A673 (cell line): ENCODE data around the gene PTPN1. TPM values are rescaled to one million over a fixed set of nuclear protein-coding genes. Genes with fewer than 3 reads are reported as not detected.

ENCODE experiments used
- BruUV-seq: library from RNA; stranded (reverse); fragments of 400-500 nt; replicated peaks from 2 replicates; lab custom pipeline; 2021; lab: Mats Ljungman, UMichigan
- CTCF ChIA-PET: fragments of 300-600 bp; sonication (Branson Sonifier 250); formaldehyde crosslinking; loops from one replicate; lab custom pipeline; 2022; ENCODE audit warnings: antibody characterized with exemption; lab: Charles Lee
- POLR2A ChIA-PET: fragments of 300-600 bp; sonication (Branson Sonifier 250); formaldehyde crosslinking; loops from one replicate; lab custom pipeline; 2022; ENCODE audit warnings: antibody characterized with exemption; ENCODE audit not compliant: low non-redundant PET; lab: Charles Lee
- DNase-seq: peaks from one replicate; pipeline ENCODE4 v3.0.0-alpha.2; 2015; ENCODE audit warnings: low spot score
- H3K27ac ChIP-seq: fragments of 200-600 bp; sonication (generic); 2 replicates; pipeline ENCODE4 v1.5.1; 2016; ENCODE audit warnings: mixed run types, low read depth, mild to moderate bottlenecking, mixed read lengths, antibody characterized with exemption, low read length; ENCODE audit not compliant: poor library complexity, severe bottlenecking
- H3K27me3 ChIP-seq: fragments of 200-600 bp; sonication (generic); replicated peaks from 2 replicates; pipeline ENCODE4 v1.6.1; 2017; ENCODE audit warnings: mixed run types, low read depth, mild to moderate bottlenecking, mixed read lengths, antibody characterized with exemption, low read length; ENCODE audit not compliant: insufficient read depth, poor library complexity
- H3K36me3 ChIP-seq: fragments of 200-600 bp; sonication (generic); 2 replicates; pipeline ENCODE4 v1.6.1; 2016; ENCODE audit warnings: mixed run types, mild to moderate bottlenecking, mixed read lengths, antibody characterized with exemption, low read length; ENCODE audit not compliant: insufficient read depth, poor library complexity, severe bottlenecking
- H3K4me1 ChIP-seq: fragments of 200-600 bp; sonication (generic); 2 replicates; pipeline ENCODE4 v1.6.1; 2017; ENCODE audit warnings: mixed run types, mild to moderate bottlenecking, mixed read lengths, antibody characterized with exemption, low read length; ENCODE audit not compliant: insufficient read depth, poor library complexity, severe bottlenecking
- H3K4me3 ChIP-seq: fragments of 200-600 bp; sonication (generic); 2 replicates; pipeline ENCODE4 v1.5.1; 2016; ENCODE audit warnings: low read depth, mixed run types, mild to moderate bottlenecking, mixed read lengths, low read length; ENCODE audit not compliant: poor library complexity, severe bottlenecking
- H3K9me3 ChIP-seq: fragments of 200-600 bp; sonication (generic); 2 replicates; pipeline ENCODE4 v1.6.1; 2016; ENCODE audit warnings: mixed run types, low read depth, mild to moderate bottlenecking, mixed read lengths, antibody characterized with exemption, low read length; ENCODE audit not compliant: poor library complexity, severe bottlenecking
- CTCF ChIP-seq: fragments of 300-800, 200-600 bp; sonication (generic); conservative IDR thresholded peaks from 2 replicates; pipeline ENCODE4 v1.5.1; 2017; ENCODE audit warnings: low read depth, mild to moderate bottlenecking, antibody characterized with exemption, low read length, moderate library complexity, mixed read lengths
- EZH2 ChIP-seq: fragments of 200-600 bp; sonication (generic); IDR thresholded peaks from 2 replicates; pipeline ENCODE4 v1.6.1; 2017; ENCODE audit warnings: borderline replicate concordance, low read depth, mild to moderate bottlenecking, mixed read lengths, antibody characterized with exemption, low read length; ENCODE audit not compliant: poor library complexity, severe bottlenecking
- intact Hi-C: fragments of 100-400 bp; cut with micrococcal nuclease; formaldehyde crosslinking; loops from one replicate; pipeline ENCODE4 v1.10.0; 2022; ENCODE audit not compliant: unreplicated experiment
- total RNA-seq: library from RNA; stranded (reverse); gene quantifications from 2 replicates; pipeline ENCODE4 v1.2.3, GENCODE V29; 2021

The PTPN1 gene
- total RNA-seq, 1 experiment from 2014 or later = 47.4 TPM

- CTCF ChIA-PET = no interaction called here
- TF ChIP-seq CTCF (no peak), EZH2 (no peak)
- H3K36me3 ChIP-seq = no peaks in the 10 kb centered on the region
- H3K4me3 ChIP-seq = no peak overlapping the region
- POLR2A ChIA-PET = no interaction called here
- no peaks in the 10 kb centered on the region for H3K9me3 ChIP-seq
- no peaks in the 10 kb centered on the region for H3K27me3 ChIP-seq
- no TSS peak for BruUV-seq
- DNase-seq = no peak
- intact Hi-C loops = no loop called here
- H3K27ac ChIP-seq = no peak overlapping the region
- peaks cover 58% of the 10 kb centered on the region for H3K4me1 ChIP-seq
These were observed 5.4 kb downstream of the PTPN1 start for GRCh38 chr20:50515471-50516106.

GRCh38 chr20:50516180-50516934 lies 6.2 kb downstream of the PTPN1 start:
- Histone ChIP-seq H3K4me3 (no peak overlapping the region), H3K27ac (no peak overlapping the region), H3K36me3 (no peaks in the 10 kb centered on the region), H3K4me1 (peaks cover 65% of the 10 kb centered on the region), H3K9me3 (no peaks in the 10 kb centered on the region), H3K27me3 (no peaks in the 10 kb centered on the region)
- TF ChIP-seq CTCF = no peak
- no peak for TF ChIP-seq EZH2
- no TSS peak for BruUV-seq
- no peak for DNase-seq
- POLR2A ChIA-PET = no interaction called here
- CTCF ChIA-PET = no interaction called here
- intact Hi-C loops = no loop called here

- no peaks in the 10 kb centered on the region for H3K36me3 ChIP-seq
- DNase-seq = no peak
- peak overlapping the region; percentile 17 for H3K27ac ChIP-seq
- intact Hi-C loops = no loop called here
- CTCF ChIA-PET = no interaction called here
- peaks cover 59% of the 10 kb centered on the region for H3K4me1 ChIP-seq
- H3K27me3 ChIP-seq = no peaks in the 10 kb centered on the region
- no TSS peak for BruUV-seq
- no peak overlapping the region for H3K4me3 ChIP-seq
- H3K9me3 ChIP-seq = no peaks in the 10 kb centered on the region
- TF ChIP-seq CTCF (no peak), EZH2 (no peak)
- POLR2A ChIA-PET = no interaction called here
These were observed 7.0 kb downstream of the PTPN1 start for GRCh38 chr20:50516935-50517816.
